K562 (cell line): ENCODE measurements around the gene MARCHF3. TPM values are rescaled to one million over a fixed set of nuclear protein-coding genes. Genes with fewer than 3 reads are reported as not detected.

Source experiments
- MXD1 ChIP-seq: fragments of 250-450 bp; sonication (Bioruptor Pico); IDR thresholded peaks from 2 replicates; pipeline ENCODE4 v1.8.0; 2021; ENCODE audit warnings: borderline replicate concordance, mild to moderate bottlenecking, moderate library complexity; ENCODE audit not compliant: poor library complexity, severe bottlenecking
- NR1H2 ChIP-seq: sonication (generic); formaldehyde crosslinking; IDR thresholded peaks from 2 replicates; pipeline ENCODE4 v1.4.0; 2020; ENCODE audit warnings: mild to moderate bottlenecking, missing genetic modification reagents
- RCOR1 ChIP-seq, 2 experiments: IDR thresholded peaks; 2 replicates each; pipeline ENCODE4 v1.6.1; 2012; ENCODE audit warnings: low read depth in 2 of 2, low read length in 2 of 2, borderline replicate concordance in 1 of 2, improper control_type of control experiment in 1 of 2
- ZNF639 ChIP-seq, 2 experiments: fragments of 200-800 bp in 1 of 2; sonication (Bioruptor generic) in 1 of 2; sonication (generic) in 1 of 2; formaldehyde crosslinking in 1 of 2; IDR thresholded peaks in 1 of 2; conservative IDR thresholded peaks in 1 of 2; 2 replicates each; pipeline versions ENCODE4 v1.5.0 to v1.6.1; 2016 to 2020; ENCODE audit warnings: missing compliant biosample characterization in 1 of 2, missing genetic modification characterization in 1 of 2, missing genetic modification reagents in 1 of 2
- polyA plus RNA-seq, 8 experiments: library from polyadenylated mRNA; depleted of rRNA in 4 of 8; stranded (reverse) in 5 of 8; unstranded in 3 of 8; fragments of >200 nt; fragmentation: Nextera tagmentation in 2 of 8; fragmentation: Illumina TruSeq in 1 of 8; extraction: Ambion mirVana in 2 of 8; extraction: Trizol in 1 of 8; gene quantifications; 2 replicates each; pipeline versions ENCODE4 v1.2.1 to v1.2.3, GENCODE V29; 2011 to 2014; ENCODE audit warnings: inconsistent platforms in 1 of 8, missing spikeins in 1 of 8
- total RNA-seq, 7 experiments: library from RNA; depleted of rRNA in 6 of 7; stranded (reverse); fragments of >200 nt in 6 of 7; fragmentation: Illumina TruSeq in 2 of 7; extraction: Trizol in 2 of 7; gene quantifications; 2 replicates each; pipeline versions ENCODE4 v1.2.1 to v1.2.3, GENCODE V29; 2011 to 2021; ENCODE audit warnings: low replicate concordance in 1 of 7
- TF ChIP-seq, protein P1 (sequence below): fragments of 250-450 bp; sonication (Bioruptor Pico); IDR thresholded peaks from 2 replicates; pipeline ENCODE4 v1.8.0; 2022; ENCODE audit warnings: moderate library complexity, mild to moderate bottlenecking, inconsistent platforms
- TF ChIP-seq, protein P2 (sequence below): fragments of 250-450 bp; sonication (Bioruptor Pico); IDR thresholded peaks from 2 replicates; pipeline ENCODE4 v1.8.0; 2021; ENCODE audit warnings: moderate library complexity, mild to moderate bottlenecking, inconsistent platforms

MARCHF3 gene
- total and polyA plus RNA-seq, 9 of the 15 experiments (the other 6 are each of a cell fraction or from before 2014, with no cell fraction given) = 5.6 to 37.4 (median 16.5) TPM

DNA sequence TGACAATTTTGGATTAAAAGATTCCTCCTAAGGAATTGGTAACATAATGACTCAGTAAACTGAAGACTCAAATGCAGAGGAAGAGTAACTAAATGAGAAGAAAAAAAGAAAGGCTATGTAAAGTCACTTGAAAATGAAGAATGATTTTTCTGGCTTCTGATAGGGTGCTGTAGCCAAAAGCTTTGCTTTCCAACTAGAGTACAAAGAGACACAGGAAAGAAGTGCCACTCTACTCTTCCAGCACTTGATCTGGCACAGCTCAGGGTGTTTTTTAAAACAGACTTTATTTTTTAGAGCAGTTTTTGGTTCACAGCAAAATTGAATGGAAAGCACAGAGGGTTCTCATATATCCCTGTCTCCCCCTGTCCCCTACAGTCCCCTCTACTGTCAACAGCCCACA lies 130.9 kb downstream of the MARCHF3 start (continued):
- TF ChIP-seq, protein P1, sequence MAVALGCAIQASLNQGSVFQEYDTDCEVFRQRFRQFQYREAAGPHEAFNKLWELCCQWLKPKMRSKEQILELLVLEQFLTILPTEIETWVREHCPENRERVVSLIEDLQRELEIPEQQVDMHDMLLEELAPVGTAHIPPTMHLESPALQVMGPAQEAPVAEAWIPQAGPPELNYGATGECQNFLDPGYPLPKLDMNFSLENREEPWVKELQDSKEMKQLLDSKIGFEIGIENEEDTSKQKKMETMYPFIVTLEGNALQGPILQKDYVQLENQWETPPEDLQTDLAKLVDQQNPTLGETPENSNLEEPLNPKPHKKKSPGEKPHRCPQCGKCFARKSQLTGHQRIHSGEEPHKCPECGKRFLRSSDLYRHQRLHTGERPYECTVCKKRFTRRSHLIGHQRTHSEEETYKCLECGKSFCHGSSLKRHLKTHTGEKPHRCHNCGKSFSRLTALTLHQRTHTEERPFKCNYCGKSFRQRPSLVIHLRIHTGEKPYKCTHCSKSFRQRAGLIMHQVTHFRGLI = no peak
- TF ChIP-seq ZNF639 (CRISPR knock-in tag; conservative IDR thresholded peaks at IDR 0.05 in 1 of 2, IDR thresholded peaks at IDR 0.05 in 1 of 2) (no peak), MXD1 (no peak), NR1H2 (CRISPR knock-in tag) (no peak), RCOR1 (IDR thresholded peaks at IDR 0.05; ENCODE audit: borderline replicate concordance in 1 of 2, low read depth in 2 of 2, low read length in 2 of 2) (no peak)
- TF ChIP-seq, protein P2, sequence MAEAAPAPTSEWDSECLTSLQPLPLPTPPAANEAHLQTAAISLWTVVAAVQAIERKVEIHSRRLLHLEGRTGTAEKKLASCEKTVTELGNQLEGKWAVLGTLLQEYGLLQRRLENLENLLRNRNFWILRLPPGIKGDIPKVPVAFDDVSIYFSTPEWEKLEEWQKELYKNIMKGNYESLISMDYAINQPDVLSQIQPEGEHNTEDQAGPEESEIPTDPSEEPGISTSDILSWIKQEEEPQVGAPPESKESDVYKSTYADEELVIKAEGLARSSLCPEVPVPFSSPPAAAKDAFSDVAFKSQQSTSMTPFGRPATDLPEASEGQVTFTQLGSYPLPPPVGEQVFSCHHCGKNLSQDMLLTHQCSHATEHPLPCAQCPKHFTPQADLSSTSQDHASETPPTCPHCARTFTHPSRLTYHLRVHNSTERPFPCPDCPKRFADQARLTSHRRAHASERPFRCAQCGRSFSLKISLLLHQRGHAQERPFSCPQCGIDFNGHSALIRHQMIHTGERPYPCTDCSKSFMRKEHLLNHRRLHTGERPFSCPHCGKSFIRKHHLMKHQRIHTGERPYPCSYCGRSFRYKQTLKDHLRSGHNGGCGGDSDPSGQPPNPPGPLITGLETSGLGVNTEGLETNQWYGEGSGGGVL (CRISPR knock-in tag) = no peak
